ACC112 (cell line): ENCODE results near the gene STAT3.

Source experiments
- H2AFZ ChIP-seq: fragments of 200-600 bp; sonication (generic); one replicate; pipeline ENCODE4 v1.6.0; 2017; ENCODE audit warnings: antibody characterized with exemption, low read length; ENCODE audit not compliant: unreplicated experiment
- H3K27ac ChIP-seq: fragments of 200-600 bp; sonication (generic); 2 replicates; pipeline ENCODE4 v1.5.1; 2014; ENCODE audit warnings: low read depth, mild to moderate bottlenecking, antibody characterized with exemption, low read length, moderate library complexity
- H3K27me3 ChIP-seq: fragments of 200-600 bp; sonication (generic); 2 replicates; pipeline ENCODE4 v1.6.1; 2014; ENCODE audit warnings: mild to moderate bottlenecking, antibody characterized with exemption, low read length, moderate library complexity, mixed read lengths; ENCODE audit not compliant: insufficient read depth
- H3K36me3 ChIP-seq: fragments of 200-600 bp; sonication (generic); 2 replicates; pipeline ENCODE4 v1.6.1; 2016; ENCODE audit warnings: mild to moderate bottlenecking, antibody characterized with exemption, low read length, moderate library complexity, mixed read lengths; ENCODE audit not compliant: insufficient read depth
- H3K4me1 ChIP-seq: fragments of 200-600 bp; sonication (generic); one replicate; pipeline ENCODE4 v1.6.1; 2016; ENCODE audit warnings: low read length, mixed read lengths; ENCODE audit not compliant: insufficient read depth, unreplicated experiment, control insufficient read depth
- H3K4me3 ChIP-seq: fragments of 200-600 bp; sonication (generic); 2 replicates; pipeline ENCODE4 v1.5.1; 2014; ENCODE audit warnings: mild to moderate bottlenecking, low read depth, low read length
- H3K79me2 ChIP-seq: fragments of 200-600 bp; sonication (generic); one replicate; pipeline ENCODE4 v1.6.0; 2016; ENCODE audit warnings: low read length; ENCODE audit not compliant: control insufficient read depth, unreplicated experiment, insufficient read depth

The STAT3 gene

GRCh38 chr17:42388381-42389134 is at the start of gene STAT3:
Gene STAT3 (minus strand): TSS chr17:42388442. CDS start chr17:42348516, 39,926 bp downstream.
- Histone ChIP-seq H3K4me1 (peaks cover 11% of the 10 kb centered on the region), H3K4me3 (peak within 1 kb of the TSS; percentile 84), H3K79me2 (peaks cover 44% of the 10 kb centered on the region), H3K27ac (peak within 1 kb of the TSS; percentile 88), H2AFZ (peak within 1 kb of the TSS; percentile 49), H3K36me3 (no peaks in the 10 kb centered on the region), H3K27me3 (no peaks in the 10 kb centered on the region)

- Histone ChIP-seq H3K79me2 (no peaks in the 10 kb centered on the region), H3K4me1 (peaks cover 19% of the 10 kb centered on the region), H3K27me3 (no peaks in the 10 kb centered on the region), H3K27ac (peak overlapping the region; percentile 95), H2AFZ (peak overlapping the region; percentile 37), H3K36me3 (no peaks in the 10 kb centered on the region), H3K4me3 (no peak overlapping the region)
Measured at GRCh38 chr17:42436391-42436790, 48.1 kb upstream of the STAT3 start.

- Histone ChIP-seq H3K79me2 (no peaks in the 10 kb centered on the region), H3K27me3 (no peaks in the 10 kb centered on the region), H2AFZ (no peak overlapping the region), H3K4me3 (no peak overlapping the region), H3K36me3 (no peaks in the 10 kb centered on the region), H3K27ac (0 out of 2 replicates have a peak overlapping the region, but pooled peaks have one; percentile 4), H3K4me1 (peaks cover 22% of the 10 kb centered on the region)
Measured at GRCh38 chr17:42431758-42432161, 43.5 kb upstream of the STAT3 start.

- Histone ChIP-seq H3K27me3 (no peaks in the 10 kb centered on the region), H3K79me2 (no peaks in the 10 kb centered on the region), H3K4me3 (no peak overlapping the region), H2AFZ (no peak overlapping the region), H3K4me1 (peaks cover 19% of the 10 kb centered on the region), H3K27ac (no peak overlapping the region), H3K36me3 (no peaks in the 10 kb centered on the region)
Measured at GRCh38 chr17:42429726-42430447, 41.6 kb upstream of the STAT3 start.

GRCh38 chr17:42428141-42428944 is 40.1 kb upstream of the STAT3 start:
- Histone ChIP-seq H2AFZ (no peak overlapping the region), H3K4me3 (no peak overlapping the region), H3K36me3 (no peaks in the 10 kb centered on the region), H3K4me1 (peaks cover 21% of the 10 kb centered on the region), H3K79me2 (peaks cover 5% of the 10 kb centered on the region), H3K27me3 (no peaks in the 10 kb centered on the region), H3K27ac (peak overlapping the region; percentile 53)

GRCh38 chr17:42424991-42425610 is 36.9 kb upstream of the STAT3 start:
- H3K36me3 ChIP-seq = no peaks in the 10 kb centered on the region
- H3K4me1 ChIP-seq = peaks cover 20% of the 10 kb centered on the region
- H3K79me2 ChIP-seq = peaks cover 35% of the 10 kb centered on the region
- peak overlapping the region; percentile 4; the same call in 1 of the 2 replicates for H3K4me3 ChIP-seq
- peak overlapping the region; percentile 43 for H2AFZ ChIP-seq
- no peaks in the 10 kb centered on the region for H3K27me3 ChIP-seq
- H3K27ac ChIP-seq = peak overlapping the region; percentile 3; the same call in 1 of the 2 replicates

- Histone ChIP-seq H3K27me3 (no peaks in the 10 kb centered on the region), H3K4me3 (peak overlapping the region; percentile 96), H3K4me1 (peaks cover 27% of the 10 kb centered on the region), H3K79me2 (peaks cover 47% of the 10 kb centered on the region), H2AFZ (no peak overlapping the region), H3K36me3 (no peaks in the 10 kb centered on the region), H3K27ac (peak overlapping the region; percentile 85)
Measured at GRCh38 chr17:42423766-42424165, 35.5 kb upstream of the STAT3 start.

GRCh38 chr17:42422958-42423712 is 34.9 kb upstream of the STAT3 start, which contains the start of gene CAVIN1:
Gene CAVIN1 (minus strand): TSS chr17:42423256. CDS start chr17:42423097, 159 bp downstream.
- Histone ChIP-seq H2AFZ (no peak within 1 kb of the TSS), H3K4me1 (peaks cover 24% of the 10 kb centered on the region), H3K4me3 (peak within 1 kb of the TSS; percentile 96), H3K79me2 (peaks cover 52% of the 10 kb centered on the region), H3K27ac (peak within 1 kb of the TSS; percentile 85), H3K27me3 (no peaks in the 10 kb centered on the region), H3K36me3 (no peaks in the 10 kb centered on the region)

- H3K27ac ChIP-seq = peak overlapping the region; percentile 85
- no peak overlapping the region for H2AFZ ChIP-seq
Measured at GRCh38 chr17:42422412-42422957, 34.2 kb upstream of the STAT3 start.

More at GRCh38 chr17:42422412-42422957, 34.2 kb upstream of the STAT3 start:
- peaks cover 59% of the 10 kb centered on the region for H3K79me2 ChIP-seq
- no peaks in the 10 kb centered on the region for H3K36me3 ChIP-seq
- H3K27me3 ChIP-seq = no peaks in the 10 kb centered on the region
- H3K4me1 ChIP-seq = peaks cover 20% of the 10 kb centered on the region
- peak overlapping the region; percentile 96 for H3K4me3 ChIP-seq
